HG03039 (cell line): Measurements from ENCODE around the gene AMIGO3.
"Not testable (repeated sequence)": the region's sequence is repeated elsewhere in the genome, so short reads cannot be mapped to it uniquely, and the experiment has no call there.

ENCODE experiments used
- ATAC-seq: cut with Tn5 transposase; IDR thresholded peaks from one replicate; pipeline ENCODE4 v1.9.1; 2021; ENCODE audit warnings: mild to moderate bottlenecking, moderate library complexity; ENCODE audit not compliant: unreplicated experiment

The AMIGO3 gene, protein sequence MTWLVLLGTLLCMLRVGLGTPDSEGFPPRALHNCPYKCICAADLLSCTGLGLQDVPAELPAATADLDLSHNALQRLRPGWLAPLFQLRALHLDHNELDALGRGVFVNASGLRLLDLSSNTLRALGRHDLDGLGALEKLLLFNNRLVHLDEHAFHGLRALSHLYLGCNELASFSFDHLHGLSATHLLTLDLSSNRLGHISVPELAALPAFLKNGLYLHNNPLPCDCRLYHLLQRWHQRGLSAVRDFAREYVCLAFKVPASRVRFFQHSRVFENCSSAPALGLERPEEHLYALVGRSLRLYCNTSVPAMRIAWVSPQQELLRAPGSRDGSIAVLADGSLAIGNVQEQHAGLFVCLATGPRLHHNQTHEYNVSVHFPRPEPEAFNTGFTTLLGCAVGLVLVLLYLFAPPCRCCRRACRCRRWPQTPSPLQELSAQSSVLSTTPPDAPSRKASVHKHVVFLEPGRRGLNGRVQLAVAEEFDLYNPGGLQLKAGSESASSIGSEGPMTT

DNA sequence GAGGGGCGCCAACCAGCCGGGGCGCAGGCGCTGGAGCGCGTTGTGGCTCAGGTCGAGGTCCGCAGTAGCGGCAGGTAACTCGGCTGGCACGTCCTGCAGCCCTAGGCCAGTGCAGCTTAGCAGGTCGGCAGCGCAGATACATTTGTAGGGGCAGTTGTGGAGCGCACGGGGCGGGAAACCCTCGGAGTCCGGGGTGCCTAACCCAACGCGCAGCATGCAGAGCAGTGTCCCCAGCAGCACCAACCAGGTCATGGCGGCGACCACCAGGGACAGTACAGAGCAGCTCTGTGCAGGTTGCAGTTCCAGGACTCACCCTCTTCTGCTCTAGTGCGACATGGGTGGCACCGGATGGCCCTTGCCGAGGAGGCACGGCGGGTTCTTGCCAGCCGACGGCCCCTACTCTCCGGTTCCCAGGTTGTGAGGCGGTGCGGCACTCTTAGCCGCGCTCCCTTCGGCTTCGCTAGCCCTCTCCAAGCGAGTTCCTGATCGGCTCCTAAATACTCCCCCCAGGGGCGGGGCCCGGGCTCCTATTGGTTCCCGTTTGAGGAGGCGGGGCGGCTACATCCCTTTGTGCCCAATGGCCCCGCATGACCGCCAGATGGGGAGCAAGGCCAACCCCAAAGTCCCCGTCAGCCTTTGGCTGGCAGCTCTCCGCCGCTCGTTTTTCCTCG, at the start of gene AMIGO3:
Gene AMIGO3, minus strand, starts transcription at position 471 of the 671 bp plus-strand sequence. Its CDS starts 219 bp downstream, at position 252.
- ATAC-seq, result peak; percentile 38

DNA sequence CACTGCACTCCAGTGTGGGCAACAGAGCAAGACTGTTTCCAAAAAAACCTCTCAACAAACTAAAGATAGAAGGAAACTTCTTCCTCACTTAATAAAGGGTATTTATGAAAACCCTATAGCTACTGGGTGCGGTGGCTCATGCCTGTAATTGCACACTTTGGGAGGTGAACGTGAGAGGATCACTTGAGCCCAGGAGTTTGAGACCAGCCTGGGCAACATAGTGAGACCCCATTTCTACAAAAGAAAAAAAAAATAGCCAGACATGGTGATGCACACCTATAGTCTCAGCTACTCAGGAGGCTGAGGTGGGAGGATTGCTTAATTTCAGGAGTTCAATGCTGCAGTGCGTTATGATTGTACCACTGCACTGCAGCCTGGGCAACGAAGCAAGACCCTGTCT, 44.5 kb upstream of the AMIGO3 start:
- no peak for ATAC-seq

DNA sequence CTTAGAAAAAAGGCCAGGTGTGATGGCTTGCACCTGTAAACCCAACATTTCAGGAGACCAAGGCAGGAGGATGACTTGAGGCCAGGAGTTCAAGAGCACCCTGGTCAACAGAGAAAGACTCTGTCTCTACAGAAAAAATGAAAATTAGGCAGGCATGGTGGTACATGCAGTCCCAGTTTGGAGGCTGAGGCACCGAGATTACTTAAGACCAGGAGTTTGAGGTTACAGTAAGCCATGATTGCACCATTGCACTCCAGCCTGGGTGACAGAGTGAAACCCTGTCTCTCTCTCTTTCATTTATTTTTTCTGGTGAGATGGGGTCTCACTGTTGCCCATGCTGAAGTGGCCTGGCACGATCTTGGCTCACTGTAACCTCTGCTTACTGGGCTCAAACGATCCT, 42.2 kb upstream of the AMIGO3 start:
- no peak for ATAC-seq

DNA sequence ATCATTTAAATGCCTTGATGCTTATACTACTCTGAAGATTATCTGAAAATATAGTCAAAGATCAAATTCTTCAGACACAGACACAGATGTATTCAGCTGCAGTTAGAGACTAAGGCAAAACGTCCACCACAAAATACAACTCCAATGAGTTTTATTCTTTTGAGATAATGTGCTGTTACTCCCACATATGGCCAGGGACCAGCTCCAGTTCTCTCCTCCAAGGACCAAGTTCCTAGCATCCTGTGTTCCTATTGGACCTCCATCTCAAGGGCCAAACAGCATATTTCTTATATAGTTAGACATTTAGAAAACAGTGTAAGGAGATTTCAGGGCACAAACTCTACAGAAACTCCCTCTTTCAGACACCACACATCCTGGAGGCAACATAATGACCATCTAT, 39.7 kb upstream of the AMIGO3 start:
- no peak for ATAC-seq

DNA sequence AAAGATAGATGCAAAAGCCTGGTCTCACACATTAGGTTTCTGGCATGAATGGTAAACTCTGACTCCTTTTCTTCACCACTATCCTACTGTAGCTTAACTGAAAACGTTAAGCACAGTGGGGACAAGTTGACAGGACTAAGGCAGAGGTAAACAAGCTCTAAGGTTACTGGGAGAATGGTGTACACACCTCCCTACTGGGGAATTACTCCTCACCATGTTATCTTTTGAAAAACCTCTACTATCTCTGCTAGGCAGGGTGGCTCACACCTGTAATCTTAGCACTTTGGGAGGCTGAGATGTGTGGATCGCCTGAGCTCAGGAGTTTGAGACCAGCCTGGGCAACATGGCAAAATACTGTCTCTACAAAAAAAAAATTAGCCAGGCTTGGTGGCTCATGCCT, 37.7 kb upstream of the AMIGO3 start:
- ATAC-seq, result no peak

DNA sequence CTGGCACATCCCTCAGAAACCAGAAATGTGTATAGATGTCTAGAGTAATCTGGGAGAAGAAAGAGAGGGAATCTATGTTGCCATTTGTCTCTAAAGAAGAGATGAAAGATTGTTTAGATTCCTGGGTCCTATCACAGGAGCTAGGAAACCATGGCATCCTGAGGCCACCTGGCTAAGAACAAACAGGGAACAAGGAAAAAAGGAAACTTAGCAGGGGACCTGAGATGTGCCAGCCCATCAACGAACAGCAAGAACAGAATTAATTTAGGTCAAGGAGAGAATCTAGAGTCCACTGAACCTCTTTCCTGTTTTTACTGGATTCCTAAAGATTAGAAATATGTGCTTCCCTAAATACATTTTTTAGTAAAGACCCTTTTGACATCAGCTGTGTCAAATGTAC, 36.6 kb upstream of the AMIGO3 start:
- ATAC-seq, result no peak

DNA sequence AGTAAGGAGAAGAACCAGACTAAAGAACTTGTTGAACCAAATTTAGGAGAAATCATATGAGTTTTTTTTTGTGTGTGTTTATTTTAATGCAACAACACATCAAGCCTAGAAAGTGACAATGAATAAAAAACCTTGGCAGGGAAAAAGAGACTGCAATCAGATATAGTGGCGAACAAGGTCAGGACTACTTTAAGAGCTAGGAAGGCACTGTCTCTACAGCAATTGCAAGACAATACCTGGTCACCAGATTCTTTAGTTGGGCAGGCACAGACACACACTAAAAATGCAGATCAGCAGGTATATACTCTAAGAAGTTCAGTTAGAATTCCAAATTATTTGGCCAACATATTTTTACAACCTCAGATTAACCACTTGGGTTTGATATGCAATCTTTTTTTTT, 35.1 kb upstream of the AMIGO3 start:
- no peak for ATAC-seq

DNA sequence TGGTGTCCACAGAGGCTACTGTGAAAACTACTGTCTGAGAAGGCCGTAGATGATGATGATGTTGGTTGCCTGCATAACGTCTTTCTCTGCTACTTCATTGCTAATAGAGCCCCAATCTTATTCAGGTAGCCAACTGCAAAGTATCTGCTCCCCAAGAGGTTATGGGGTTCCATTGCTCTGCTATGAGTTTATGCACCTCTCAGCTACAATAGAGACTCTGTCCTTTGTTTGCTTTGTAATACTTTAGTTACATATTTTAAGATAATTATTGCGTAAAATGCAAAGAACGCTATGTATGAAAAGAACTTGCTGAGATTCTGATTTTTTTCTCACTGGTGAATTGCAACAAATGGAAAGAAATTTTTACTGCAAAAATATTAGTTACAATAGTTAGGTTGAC, 32.0 kb upstream of the AMIGO3 start:
- ATAC-seq, result no peak

DNA sequence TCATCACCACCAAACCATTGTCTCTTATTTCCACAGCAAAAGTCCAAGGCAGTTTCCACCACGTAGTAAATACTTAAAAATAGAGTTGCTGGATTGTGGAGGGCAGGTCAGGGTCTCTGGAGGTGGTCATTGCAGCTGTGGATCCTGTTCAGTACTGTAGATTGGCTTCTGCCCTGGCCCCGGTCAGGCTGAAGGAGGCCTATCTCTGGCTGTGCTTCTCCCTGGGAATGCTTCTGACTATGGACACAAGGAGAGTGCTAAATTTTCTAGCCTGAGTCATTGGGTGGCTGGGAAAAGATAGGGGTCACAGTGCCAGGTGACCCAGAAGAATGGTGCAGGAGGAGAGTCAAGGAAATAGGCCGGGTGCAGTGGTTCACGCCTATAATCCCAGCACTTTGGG, 30.6 kb upstream of the AMIGO3 start:
- ATAC-seq, result no peak

DNA sequence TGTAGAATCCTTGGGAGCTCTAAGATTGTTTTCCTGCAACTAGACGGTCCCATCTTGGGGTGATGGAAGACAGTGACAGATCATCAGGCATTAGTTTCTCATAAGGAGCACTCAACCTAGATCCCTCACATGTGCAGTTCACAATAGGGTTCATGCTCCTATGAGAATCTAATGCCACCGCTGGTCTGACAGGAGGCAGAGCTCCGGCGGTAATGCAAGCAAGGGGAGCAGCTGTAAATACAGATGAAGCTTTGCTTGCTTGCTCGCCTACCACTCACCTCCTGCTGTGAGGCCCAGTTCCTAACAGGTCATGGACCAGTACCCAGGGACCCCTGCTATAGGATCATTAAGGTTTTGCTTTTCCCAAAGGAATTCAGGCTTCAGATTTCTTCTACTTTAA, 29.4 kb upstream of the AMIGO3 start:
- ATAC-seq, result not testable (repeated sequence)

DNA sequence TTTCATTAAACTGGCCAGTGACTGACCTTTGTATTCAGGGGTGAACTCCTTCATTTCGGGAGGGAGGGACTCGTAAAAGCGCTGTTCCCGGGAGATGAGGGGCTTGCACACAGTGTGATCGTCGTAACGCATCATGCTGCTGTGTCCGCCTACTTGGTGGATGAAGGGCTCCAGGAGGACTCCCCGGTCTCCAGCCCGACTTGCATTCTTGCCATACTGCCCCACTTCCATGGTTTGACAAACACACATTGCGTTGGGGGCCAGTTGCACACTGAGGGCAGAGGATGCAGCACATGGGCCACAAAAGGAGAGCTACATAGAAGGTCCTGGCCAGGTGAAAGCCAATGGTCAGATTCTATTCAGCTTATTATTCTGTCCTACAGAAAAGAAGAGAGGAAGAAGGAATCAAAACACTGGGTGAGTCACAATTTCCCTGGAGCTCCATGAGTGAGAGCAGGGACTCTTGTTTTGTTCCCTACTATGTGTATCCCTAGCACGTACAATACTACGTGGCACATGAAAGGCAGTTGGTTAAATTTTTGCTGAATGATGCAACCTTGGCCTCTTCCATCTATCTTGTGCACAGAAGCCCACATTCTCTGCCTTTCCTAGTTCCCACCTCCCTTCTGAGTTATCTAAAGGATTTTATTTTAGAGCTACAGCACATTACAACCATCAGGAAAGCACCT, 28.5 kb upstream of the AMIGO3 start:
- no peak for ATAC-seq

DNA sequence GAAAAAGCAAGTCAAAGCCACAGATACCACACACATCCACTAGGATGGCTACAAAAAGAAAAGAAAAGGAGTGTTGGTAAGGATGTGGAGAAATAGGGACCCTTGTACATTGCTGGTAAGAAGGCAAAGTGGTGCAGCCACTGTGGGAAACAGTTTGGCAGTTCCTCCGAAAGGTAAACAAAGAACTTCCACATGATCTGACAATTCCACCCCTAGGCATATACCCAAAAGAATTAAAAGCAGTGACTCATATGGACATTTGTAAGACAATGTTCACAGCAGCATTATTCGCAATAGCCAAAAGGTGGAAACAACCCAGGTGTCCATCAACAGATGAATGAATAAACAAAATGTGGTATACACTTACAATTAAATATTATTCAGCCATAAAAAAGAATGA, 26.5 kb upstream of the AMIGO3 start:
- no peak for ATAC-seq

DNA sequence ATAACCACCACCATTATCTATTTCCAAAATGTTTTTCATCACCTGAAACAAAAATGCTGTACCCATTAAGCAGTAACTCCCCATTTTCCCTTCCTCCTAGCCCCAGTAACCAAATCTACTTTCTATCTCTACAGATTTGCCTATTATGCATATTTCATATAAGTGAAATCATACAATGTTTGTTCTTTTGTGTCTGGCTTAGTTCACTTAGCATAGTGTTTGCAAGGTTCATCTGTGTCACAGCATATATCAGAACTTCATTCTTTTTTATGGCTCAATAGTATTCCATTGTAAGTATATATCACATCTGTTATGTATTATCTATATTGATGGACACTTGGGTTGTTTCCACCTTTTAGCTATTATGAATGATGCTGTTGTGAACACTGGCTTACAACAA, 20.9 kb upstream of the AMIGO3 start:
- ATAC-seq, result no peak

DNA sequence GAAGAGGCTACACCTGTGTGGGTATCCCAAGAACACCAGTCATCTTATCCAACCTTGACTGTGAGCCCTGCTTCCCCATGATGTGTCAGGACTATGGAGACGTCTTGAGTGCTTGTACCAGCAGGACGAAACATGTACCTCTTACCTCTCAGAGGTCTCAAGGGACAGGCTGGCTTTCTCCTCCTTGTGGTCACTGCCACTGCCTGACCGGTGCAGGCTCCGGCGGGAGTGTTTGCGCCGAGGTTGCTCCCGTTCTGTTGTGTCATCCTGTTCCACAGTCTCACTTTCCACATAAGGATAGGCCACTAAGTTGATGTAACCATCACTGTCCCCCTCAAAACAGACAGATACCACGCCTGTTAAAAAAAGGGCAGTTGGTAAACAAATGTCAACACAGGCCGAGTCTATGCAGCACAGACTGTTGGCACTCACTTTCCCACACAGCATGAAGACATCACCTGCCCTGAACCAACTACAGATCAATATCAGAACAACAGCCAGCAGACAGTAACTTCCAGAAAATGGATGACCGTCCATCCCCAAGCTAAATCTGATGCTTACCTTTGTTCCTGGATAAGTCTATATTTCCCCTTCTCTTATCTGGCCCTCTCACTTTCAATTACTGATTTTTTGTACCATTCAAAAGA, 18.7 kb upstream of the AMIGO3 start:
- no peak for ATAC-seq

DNA sequence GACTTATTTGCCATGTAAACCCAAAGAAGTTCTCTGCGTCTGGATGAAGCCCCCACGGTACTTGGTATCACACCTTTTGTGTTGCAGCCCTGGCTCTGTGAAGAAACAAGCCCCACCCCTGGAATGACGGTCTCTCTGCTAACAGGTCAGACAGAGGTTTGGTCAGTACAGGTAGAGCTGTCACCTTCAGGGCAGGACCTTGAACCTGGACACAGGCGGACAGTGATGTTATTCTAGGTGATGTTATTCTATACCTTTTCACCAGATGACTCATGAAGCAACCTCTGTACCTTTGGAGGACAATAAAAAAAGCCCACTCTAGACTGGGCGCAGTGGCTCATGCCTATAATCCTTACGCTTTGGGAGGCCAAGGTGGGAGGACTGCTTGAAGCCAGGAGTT, 15.3 kb upstream of the AMIGO3 start:
- ATAC-seq, result no peak

DNA sequence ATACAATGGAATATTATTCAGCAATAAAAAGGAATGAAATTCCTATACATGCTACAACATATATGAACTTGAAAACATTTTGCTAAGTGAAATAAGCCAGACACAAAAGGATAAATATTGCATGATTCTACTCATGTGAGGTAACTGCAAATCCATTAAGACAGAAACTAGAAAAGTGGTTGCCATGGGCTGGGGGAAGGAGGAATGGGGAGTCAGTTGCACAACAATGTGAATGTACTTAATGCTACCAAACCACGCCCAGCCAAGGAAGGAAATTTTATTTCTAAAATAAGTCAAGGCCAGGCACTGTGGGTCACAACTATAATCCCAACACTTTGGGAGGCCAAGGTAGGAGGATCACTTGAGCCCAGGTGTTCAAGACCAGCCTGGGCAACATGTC, 14.1 kb upstream of the AMIGO3 start:
- no peak for ATAC-seq

DNA sequence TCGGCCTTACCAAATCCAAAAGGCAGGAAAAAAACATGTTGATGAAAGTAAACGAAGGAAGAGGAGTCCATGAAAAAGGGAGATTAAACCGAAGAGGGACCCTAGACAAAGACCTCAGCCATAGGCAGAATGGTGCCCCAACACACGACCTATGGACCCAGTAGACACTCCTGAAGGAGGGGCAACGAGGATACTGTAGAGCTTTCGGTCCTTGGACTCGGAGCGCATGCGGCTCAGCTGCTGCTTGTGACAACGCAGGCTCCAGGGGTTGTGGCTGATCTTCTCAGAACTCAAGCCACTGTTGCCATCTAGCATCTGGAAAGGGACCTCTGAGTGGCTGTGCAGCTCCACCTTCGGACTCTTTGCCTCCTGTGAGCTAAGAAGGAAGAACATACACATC, 13.1 kb upstream of the AMIGO3 start:
- ATAC-seq, result no peak

DNA sequence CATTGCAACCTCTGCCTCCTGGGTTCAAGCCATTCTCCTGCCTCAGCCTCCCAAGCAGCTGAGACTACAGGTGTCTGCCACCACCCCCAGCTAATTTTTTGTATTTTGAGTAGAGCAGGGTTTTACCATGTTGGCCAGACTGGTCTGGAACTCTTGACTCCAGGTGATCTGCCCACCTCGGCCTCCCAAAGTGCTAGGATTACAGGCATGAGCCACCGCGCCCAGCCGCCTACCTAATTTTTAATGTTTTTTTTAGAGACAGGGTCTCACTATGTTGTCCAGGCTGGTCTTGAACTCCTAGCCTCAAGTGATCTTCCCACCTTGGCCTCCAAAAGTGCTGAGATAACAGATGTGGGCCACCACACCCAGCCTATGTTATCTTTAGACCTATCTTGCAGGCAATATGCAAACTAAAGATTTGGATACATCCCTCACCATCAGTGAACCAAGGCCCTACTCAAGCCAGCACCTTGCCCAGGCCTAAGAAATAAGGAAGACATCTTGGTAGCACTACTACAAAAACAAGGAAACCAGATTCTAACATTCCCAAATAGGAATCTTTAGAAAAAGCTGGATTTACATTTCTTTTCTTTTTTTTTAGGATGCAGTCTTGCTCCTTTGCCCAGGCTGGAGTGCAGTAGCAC, 10.6 kb upstream of the AMIGO3 start:
- no peak for ATAC-seq

DNA sequence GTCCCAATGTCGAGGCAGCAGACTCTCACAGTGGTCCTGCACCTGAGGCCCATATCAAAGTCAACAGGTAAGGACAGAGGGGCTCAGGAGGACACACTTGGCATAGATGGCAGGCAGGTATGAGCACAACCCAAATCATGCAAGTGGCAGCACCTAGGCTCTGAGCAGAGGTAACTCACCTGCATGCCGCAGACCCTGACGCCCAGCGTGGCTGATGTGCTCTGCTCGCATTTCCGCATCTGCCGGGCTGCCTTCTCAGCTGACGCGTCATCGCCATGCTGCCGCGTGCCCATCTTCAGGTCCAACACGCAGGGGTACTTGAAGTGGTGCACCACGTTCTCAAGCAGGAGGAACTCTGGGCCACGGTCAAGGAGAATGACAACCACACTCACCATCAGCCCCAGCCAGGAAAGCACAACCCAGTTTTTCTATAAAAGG, 8.5 kb upstream of the AMIGO3 start:
- no peak for ATAC-seq

DNA sequence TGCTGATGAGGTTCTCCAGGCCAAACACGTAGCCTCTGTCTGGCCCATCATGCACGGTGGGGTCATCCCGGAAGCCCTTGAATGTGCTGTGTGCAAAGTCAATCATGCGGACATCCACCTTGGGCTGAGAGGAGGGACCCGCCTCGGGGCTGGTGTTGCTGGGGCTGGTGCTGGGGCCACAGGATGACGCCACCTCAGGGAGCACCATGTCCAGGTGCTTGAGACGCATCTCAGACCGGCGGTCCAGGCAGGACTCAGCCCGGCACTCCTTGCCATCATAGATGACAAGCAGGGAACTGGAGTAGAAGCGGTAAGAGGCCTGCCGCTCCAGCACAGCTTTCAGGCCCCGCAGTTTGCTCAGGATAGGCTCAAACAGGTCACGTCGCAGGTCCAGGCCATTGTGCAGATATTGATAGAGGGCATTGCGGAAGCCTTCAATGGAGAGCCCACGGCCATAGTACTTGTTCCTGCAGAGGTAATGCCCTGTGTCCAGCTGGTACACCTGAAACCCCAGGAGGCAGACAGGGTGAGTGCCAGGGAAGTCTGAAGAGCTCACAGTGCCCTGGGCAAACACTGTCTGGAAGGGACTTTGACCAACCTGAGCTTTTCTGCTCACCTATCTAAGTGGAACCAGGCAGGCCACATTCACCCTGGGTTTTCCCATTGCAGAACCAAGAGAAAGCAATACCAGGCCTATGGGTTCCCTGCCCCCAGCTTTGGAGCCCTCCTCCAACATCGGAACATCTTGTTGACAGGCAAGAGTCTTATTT, 7.9 kb upstream of the AMIGO3 start:
- ATAC-seq, result no peak
